Measurements from ENCODE around the gene GSAP.
"Not testable (repeated sequence)": the region's sequence is repeated elsewhere in the genome, so short reads cannot be mapped to it uniquely, and the experiment has no call there.

Gene GSAP

DNA sequence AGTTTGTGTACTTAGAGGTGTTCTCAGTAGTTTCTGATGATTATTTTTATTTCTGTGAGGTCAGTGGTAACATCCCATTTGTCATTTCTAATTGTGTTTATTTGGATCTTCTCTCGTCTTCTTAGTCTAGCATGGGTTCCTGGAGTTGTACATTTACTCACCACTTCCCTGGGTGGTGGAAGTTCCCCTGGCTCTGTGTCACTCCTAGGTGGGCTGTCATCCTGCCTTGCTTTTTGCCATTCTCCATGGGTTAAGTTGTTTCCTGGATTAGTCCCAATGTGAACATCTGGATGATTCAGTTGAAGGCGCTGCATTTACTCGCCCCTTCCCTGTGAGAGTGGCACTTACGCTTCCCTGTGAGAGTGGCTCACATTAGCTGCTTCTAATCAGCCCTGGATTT, 48.2 kb downstream of the GSAP start:
- in situ Hi-C loops (cut with MboI; ENCODE audit: low sequenced_read_pairs) = no loop called here

DNA sequence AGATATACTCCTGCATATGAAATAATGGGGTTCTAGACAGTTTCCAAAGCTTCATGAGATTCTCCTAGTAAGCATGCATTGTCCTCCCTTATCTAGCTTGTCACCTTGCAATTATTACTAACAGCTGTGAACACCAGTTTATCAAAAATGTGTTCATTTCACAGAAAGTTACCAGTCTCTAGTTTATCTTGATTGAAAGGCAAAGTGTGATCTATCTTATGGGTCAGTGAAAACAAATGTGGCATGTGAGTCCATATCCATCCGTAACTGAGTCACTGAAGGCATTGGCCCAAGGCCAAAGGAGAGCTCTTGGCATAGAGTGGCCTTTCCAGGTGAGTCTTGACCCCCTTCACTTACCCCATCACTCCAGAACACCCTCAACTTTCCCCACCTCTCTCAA, 53.2 kb downstream of the GSAP start:
- in situ Hi-C loops (cut with MboI; ENCODE audit: low sequenced_read_pairs) = no loop called here

DNA sequence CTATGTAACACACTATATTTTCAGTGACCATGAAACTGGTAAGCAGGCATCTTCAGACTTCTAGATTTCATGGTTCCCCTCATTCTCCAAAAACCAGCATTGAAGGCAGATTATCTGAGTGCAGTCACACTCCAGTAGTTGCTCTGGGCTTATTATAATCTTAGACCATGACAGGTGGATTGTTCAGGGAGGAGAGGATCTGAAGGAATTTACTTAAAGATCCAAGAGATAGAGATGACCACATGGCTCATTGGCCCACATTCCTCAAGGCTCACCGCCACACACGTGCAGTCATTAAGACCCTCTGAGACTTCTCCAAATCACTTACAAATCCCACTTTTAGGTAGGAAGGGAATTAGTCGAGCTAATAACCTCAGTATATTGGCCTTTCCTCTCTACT, 55.2 kb downstream of the GSAP start:
- in situ Hi-C loops (cut with MboI; ENCODE audit: low sequenced_read_pairs) = no loop called here

DNA sequence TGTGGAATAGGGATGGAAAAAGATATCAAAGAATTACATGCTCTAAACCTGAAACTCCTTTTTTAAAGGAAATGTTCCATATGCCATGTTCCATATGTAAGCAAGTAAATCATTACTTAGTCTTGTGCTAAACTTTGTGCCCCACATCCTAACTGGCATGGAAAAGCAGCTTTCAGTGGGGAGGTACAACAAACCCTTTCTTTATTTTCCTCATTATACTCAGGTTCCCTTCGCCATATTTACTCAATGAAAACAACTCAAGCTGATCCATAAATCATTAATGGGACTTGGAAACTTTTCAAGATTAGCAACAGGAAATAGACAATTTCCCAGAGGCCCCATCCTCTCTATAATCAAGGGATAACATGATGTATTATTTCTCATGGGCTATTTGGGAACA, 56.0 kb downstream of the GSAP start:
- in situ Hi-C loops (cut with MboI; ENCODE audit: low sequenced_read_pairs) = no loop called here

DNA sequence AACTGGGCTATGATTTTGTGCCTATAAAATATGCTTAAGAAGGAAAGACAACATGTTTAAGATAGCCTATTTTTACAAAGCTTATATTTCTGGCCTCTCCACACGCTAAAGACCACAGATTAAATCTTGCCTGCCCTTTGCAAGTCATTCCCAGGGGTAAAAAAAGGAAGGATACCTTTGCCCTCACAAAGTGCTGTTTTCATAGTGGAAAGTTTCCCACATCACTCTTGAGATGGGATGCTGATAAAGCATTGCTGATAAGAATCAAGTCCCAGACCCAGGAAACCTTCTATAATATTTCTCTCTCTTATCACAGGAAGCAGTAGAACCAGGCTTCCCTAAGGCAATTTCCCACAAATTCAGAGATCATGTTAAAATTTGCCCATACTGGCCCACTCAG, 56.5 kb downstream of the GSAP start:
- in situ Hi-C loops (cut with MboI; ENCODE audit: low sequenced_read_pairs) = no loop called here

DNA sequence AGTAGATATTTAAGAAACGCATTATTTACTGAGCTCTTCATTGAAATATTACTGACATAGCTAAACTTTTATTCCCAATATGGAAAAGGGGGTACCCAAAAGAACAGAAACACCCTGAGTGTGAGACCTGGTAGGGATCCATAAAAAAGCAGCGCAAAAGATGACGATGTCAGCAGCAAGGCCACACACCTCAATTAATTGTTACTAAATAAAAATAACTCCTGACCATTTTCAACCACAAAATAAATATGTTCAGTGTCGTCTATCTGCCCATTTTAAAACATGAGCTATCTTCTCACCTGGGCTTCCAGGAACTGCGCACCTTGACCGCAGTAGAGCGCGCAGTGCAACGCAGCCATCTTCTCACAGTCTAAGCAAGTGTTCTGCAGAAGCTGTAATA, 61.2 kb downstream of the GSAP start:
- in situ Hi-C loops (cut with MboI; ENCODE audit: low sequenced_read_pairs) = no loop called here

DNA sequence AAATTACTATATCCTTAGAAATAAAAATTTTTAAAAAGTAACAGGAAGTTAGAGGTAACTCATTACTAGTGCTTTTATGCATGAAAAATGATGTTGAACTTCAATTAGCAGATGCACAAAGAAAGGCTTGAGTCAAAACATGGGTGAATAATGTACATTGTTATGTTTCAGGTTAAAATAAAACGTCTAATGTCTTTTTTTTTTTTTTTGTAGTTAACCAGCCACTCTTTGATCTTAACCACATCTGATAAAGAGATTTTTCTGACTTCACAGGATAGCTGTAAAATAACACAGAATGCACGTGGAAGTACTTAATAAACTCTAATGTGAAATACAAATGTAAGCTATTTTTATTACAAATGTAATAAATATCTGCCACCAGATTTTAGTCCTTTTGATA, 61.7 kb downstream of the GSAP start:
- in situ Hi-C loops (cut with MboI; ENCODE audit: low sequenced_read_pairs) = no loop called here

DNA sequence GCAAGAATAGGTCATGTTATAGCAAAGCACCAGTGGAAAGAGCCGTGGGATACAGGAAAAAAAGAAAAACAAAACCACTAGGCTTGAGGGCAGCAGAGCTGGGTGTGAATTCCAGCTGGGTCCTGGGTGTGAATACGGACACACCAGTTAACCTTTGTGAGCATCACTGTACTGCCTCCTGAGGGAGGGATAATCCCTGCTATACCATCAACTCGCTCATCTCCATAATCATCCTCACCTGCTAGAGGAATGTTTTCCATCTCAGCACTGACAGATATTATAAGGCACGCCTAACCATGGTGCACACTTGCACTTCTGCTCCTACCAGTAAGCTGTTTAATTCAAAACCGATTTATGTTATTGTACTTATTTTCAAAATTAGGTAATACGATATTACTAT, 62.2 kb downstream of the GSAP start:
- in situ Hi-C loops (cut with MboI; ENCODE audit: low sequenced_read_pairs) = no loop called here

DNA sequence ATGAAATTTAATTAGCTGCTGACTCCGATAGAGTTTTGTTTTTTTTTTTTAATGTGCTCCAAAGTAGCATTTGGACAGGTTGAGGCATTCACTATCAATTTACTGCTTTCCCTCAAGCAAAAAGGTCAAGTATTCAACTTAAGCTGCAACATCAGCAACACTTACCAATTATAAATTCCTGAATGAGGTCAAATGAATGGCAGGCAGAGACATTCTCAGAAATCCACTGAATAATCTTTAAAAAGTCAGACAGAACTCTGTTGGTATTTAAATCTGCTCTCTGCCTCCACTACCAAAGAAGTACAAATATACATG, 62.8 kb downstream of the GSAP start:
- in situ Hi-C loops (cut with MboI; ENCODE audit: low sequenced_read_pairs) = no loop called here

DNA sequence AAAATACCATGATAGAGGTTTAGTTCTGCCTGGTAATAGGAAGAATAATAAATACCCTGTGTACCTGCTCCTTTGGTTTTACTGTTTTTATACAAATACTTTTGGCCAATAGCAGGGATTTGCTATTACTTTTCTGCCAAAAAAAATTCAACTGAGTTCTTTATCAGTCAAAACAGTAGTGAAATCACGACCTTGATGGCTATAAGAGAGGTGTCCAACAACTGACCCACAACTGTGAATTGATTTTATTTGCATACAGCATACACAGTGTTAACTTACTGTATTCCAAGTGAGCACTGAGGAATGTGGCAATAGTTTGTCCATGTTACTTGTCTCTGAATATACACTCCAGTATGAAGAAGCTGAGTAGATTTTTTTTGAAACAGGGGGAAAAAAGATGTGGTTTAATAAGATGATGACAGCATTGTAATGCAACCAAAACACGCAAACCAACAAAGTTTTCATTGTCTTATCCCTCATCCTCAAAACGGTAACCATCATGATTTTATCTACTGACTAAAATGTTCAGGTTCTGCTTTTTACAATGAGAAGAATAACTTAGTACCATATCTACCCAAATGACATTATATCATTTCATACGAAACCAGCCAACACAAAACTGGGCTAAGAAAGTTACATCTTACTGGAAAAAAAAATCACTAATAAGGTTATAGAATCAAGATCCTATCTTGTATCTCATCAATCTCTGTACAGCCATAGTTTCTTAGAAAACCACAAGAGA, 63.3 kb downstream of the GSAP start:
- in situ Hi-C loops (cut with MboI; ENCODE audit: low sequenced_read_pairs) = no loop called here

DNA sequence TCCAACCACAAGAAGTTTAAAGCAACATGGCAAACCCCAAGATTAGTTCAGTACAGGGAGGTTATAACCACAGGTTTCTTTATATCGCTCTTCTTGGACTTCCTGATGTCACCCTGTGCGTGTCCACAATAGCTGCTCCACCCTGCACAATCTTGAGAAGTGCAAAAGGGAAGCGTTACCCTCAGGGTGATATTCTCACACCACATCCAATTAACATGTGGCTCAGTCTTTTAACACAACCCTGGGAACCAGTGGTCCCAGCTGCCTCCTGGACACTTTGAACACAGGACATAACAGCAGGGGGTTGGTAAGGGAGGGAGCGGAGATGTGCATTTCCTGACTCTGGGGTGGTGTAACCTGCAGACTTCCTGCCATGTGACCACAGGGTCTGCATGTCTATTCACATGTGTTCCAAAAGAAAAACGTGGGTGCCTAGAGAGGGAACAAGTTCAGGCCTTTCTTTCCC, 64.6 kb downstream of the GSAP start:
- in situ Hi-C loops (cut with MboI; ENCODE audit: low sequenced_read_pairs) = no loop called here

DNA sequence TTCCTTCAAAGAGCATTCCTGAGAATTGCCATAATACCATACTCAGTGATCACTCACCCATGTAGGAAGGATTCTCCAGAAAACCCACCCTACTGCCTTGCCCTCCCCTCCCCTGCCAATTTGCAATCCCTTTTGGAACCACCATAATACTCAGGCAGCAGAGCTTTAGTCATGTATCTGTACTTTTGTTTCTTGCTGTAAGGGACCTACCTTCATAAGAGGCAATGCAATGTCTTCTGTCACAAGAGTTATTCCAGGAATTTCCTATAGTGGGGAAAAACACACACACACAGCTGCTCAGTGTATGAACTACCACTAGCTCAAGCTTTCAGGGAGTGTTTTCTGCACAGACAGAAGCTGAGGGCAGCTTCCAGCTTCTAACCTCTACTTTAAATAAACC, 67.0 kb downstream of the GSAP start:
- in situ Hi-C loops (cut with MboI; ENCODE audit: low sequenced_read_pairs) = no loop called here

DNA sequence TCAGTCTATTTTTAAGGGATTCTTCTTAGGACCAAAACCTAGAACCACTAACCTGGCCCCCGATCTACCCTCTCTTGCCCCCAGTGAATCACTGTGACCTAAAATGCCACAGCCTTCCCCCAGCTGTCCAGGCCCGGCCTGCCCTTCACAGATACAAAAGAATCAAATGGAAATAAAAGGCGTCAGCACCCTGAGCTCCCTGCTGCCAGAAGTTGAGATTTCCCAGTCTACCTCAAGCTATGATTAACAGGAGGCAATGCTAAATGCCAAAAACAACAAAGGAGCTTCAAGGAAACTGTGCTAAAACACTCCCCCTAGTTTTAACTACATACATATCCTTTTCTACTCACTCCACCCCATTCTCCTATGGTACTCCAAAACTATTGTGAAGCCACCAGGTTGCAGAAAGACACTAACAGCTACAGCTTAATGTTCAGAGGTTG, 67.8 kb downstream of the GSAP start:
- in situ Hi-C loops (cut with MboI; ENCODE audit: low sequenced_read_pairs) = no loop called here

DNA sequence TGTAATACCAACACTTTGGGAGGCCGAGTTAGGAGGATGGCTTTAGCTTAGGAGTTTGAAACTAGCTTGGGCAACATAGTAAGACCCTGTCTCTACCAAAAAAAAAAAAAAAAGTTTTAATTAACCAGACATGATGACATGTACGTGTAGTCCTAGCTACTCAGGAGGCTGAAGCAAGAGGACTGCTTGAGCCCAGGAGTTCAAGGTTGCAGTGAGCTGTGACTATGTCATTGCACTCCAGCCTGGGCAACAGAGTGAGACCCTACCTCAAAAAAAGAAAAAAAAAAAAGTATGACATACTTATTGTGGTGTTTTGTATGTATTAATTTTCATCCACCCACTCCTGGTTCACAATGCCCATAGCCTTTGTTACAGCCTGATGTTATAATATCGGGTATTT, 69.7 kb downstream of the GSAP start:
- in situ Hi-C loops (cut with MboI; ENCODE audit: low sequenced_read_pairs) = no loop called here

DNA sequence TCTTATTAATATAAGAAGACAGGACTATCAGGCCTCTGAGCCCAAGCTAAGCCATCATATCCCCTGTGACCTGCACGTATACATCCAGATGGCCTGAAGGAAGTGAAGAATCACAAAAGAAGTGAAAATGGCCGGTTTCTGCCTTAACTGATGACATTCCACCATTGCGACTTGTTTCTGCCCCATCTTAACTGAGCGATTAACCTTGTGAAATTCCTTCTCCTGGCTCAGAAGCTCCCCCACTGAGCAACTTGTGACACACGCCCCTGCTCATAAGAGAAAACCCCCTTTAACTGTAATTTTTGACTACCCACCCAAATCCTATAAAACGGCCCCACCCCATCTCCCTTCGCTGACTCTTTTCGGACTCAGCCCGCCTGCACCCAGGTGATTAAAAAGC, 70.7 kb downstream of the GSAP start:
- in situ Hi-C loops (cut with MboI; ENCODE audit: low sequenced_read_pairs) = not testable (repeated sequence)

DNA sequence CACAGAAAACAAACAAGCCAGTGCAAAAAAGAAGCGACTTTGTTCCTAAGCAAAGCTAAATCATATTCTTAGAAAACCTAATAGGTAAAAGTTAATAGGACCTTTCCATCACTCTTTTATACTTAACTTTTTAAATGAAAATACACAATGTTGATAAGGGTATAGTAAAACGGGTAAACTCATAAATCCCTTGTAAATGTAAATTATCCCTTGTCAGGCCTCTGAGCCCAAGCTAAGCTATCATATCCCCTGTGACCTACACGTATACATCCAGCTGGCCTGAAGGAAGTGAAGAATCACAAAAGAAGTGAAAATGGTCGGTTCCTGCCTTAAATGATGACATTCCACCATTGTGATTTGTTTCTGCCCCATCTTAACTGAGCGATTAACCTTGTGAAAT, 76.4 kb downstream of the GSAP start:
- in situ Hi-C loops (cut with MboI; ENCODE audit: low sequenced_read_pairs) = no loop called here

DNA sequence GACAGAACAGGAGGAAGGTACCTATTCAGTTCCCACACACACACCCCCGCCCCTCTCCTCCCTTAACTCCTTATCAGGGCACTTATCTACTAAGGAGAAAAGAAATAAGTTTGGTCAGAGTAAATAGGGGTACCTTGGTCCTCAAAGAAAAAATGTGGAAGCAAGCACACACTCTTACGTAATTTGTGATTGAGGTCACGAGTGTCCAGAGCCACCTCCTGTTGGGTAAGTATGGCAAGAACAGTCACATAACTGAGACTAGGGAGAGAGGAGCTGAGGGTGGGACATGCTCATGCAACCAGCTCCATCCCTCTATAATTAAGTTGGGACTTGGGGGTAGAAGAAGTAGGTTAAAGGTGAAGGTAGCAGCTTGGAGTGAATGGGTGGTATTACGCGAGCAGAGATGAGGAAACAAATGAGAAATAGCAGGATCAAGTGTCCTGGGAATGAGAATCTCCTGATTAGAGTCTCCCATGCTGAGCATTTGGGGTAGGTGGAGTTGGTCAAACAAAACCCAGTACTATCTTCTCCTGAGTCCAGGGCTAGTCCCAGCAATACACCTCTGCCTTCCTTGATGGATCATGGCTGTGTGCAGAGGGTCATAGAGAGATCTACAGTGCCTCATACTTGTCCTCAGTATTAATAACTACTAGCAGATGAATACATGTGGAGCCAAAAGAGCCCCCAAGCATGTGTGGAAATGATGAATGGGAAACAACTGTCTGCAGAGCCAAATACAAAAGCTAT, 77.1 kb downstream of the GSAP start:
- in situ Hi-C loops (cut with MboI; ENCODE audit: low sequenced_read_pairs) = no loop called here

DNA sequence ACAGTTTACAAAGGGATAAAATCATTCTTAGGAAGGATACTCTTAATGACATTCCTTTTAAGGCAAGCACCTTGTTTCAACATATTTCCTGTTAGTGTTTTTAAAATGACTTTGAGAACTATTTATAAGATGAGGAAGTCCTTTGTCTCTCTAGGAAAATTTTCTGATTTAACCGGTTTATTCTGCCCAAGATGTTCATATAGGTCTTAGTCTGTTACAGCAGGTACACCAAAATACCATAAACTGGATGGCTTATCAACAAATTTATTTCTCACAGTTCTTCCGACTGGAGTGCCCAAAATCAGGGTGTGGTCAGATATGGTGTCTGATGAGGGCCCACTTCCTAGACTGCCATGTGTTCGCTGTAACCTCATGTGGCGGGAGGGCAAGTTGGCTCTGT, 77.9 kb downstream of the GSAP start:
- in situ Hi-C loops (cut with MboI; ENCODE audit: low sequenced_read_pairs) = no loop called here

DNA sequence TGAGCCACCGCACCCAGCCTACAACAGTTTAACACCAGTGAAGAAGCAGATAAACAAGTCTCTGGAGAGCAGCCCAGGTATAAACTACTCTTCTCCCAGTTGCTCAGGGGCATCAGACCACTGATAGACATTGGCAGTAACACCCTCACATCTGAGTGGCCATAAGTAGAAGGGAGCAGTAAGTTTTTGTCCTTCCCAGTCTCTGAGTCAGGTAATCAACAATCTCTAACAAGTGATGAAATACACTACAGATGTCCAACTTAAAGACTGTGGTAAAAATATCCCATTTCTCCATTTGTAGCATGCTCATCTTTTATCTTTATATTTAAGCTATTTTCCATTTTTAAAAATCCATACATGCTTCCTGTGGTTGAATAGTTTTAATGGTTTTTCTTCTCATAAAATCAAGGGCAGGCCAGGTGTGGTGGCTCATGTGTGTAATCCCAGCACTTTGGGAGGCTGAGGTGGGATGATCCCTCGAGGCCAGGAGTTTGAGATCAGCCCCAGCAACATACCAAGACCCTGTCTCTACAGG, 78.6 kb downstream of the GSAP start:
- in situ Hi-C loops (cut with MboI; ENCODE audit: low sequenced_read_pairs) = no loop called here

DNA sequence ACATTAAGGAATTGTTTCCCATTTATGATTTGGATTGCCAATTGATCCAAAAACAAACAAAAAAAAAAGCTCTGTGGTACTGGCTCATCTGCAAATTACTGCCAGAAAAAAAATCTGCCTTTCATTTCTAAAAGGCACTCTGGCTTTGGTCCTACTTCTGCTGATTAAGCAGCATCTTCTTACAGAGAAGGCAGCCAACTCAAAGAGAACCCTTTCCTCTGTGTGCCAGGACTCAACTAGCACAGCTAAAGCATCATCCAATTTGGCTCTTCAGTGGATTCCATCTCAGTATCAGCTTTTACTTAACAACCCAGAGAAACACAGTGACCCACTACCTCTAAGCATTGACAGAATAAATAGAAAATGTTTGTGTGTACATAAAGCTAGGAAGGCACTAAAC, 80.6 kb downstream of the GSAP start:
- in situ Hi-C loops (cut with MboI; ENCODE audit: low sequenced_read_pairs) = no loop called here

DNA sequence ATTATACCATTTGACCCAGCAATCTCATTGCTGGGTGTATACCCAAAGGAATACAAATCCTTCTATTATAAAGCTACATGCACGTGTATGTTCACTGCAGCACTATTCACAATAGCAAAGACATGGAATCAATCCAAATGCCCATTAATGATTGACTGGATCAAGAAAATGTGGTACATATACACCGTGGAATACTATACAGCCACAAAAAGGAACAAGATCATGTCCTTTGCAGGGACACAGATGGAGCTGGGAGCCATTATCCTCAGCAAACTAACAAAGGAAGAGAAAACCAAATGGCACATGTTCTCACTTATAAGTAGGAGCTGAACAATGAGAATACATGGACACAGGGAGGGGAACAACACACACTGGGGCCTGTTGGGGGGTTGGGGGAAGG, 82.1 kb downstream of the GSAP start:
- in situ Hi-C loops (cut with MboI; ENCODE audit: low sequenced_read_pairs) = not testable (repeated sequence)

DNA sequence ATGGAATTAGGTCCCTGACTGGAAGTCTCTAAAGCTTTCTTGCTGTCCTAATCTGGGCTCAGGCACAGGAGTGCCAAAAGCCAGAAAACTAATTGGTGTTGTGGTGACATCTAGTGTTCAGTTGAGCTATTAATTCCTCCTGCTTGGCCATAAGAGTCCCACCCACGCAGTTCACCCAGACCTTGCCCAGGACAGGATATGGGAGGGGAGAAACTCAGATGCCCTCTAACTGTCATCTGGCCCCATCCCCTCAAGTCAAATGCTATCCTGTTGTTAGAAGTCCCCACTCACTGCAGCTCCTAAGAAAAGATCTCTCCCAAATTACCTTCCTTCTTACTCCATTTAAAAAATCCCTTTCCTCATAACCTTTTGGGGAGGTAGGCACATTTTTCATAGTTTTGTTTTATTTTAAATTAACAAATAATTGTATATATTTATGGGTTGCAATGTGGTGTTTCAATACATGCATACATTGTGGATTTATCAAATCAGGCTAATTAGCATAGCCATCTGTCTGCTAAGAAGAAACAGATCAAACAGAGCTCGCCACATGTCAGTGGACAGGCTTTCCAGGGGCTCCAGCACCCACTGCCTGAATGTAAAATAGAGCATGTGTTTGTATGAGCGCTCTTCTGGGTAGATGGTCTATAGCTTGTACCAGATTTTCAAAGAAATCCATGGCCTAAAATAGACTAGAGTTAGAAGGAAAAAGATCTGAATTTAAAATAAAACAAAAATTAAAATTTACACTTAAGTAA, 84.0 kb downstream of the GSAP start:
- in situ Hi-C loops (cut with MboI; ENCODE audit: low sequenced_read_pairs) = no loop called here

Data from hTERT RPE-1 (cell line).